A673 (cell line): ENCODE data around the gene STPG1.

Source experiments
- CTCF ChIP-seq: fragments of 300-800, 200-600 bp; sonication (generic); conservative IDR thresholded peaks from 2 replicates; pipeline ENCODE4 v1.5.1; 2017; ENCODE audit warnings: low read depth, mild to moderate bottlenecking, antibody characterized with exemption, low read length, moderate library complexity, mixed read lengths
- EZH2 ChIP-seq: fragments of 200-600 bp; sonication (generic); IDR thresholded peaks from 2 replicates; pipeline ENCODE4 v1.6.1; 2017; ENCODE audit warnings: borderline replicate concordance, low read depth, mild to moderate bottlenecking, mixed read lengths, antibody characterized with exemption, low read length; ENCODE audit not compliant: poor library complexity, severe bottlenecking

DNA sequence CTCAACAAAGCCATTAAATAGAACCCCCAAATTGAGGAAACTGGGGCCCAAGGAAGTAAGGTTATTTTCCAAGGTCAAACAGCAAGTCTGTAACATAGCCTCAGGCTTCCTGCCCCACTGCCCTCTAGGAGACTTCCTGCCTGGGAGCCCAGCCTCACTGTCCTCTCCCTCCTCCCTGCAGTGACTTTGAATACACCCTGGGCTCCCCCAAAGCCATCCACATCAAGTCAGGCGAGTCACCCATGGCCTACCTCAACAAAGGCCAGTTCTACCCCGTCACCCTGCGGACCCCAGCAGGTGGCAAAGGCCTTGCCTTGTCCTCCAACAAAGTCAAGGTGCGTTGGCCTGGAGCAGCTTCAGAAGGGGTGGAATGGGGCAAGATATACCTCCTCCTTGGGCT lies 76.1 kb downstream of the STPG1 start:
- TF ChIP-seq CTCF (no peak), EZH2 (no peak)
